Measurements from ENCODE around the gene ADCY1.
"Not testable (repeated sequence)": the region's sequence is repeated elsewhere in the genome, so short reads cannot be mapped to it uniquely, and the experiment has no call there.

ADCY1 gene

GRCh38 chr7:45726883-45727282, 152.7 kb downstream of the ADCY1 start:
- Histone ChIP-seq H3K27ac (ENCODE audit: low read length) (no peak overlapping the region), H3K36me3 (replicated peaks; ENCODE audit: low read depth, low read length) (peaks cover 19% of the 10 kb centered on the region), H3K9me3 (ENCODE audit: insufficient read depth, low read length) (no peaks in the 10 kb centered on the region), H2AFZ (ENCODE audit: low read depth, low read length) (no peak overlapping the region), H3K79me2 (ENCODE audit: low read length) (no peaks in the 10 kb centered on the region), H3K4me1 (ENCODE audit: low read length) (no peaks in the 10 kb centered on the region), H4K20me1 (ENCODE audit: insufficient read depth, low read length) (no peaks in the 10 kb centered on the region), H3K27me3 (ENCODE audit: low read depth, low read length) (no peaks in the 10 kb centered on the region), H3K4me3 (ENCODE audit: low read length) (no peak overlapping the region), H3K9ac (ENCODE audit: low read length) (no peak overlapping the region), H3K4me2 (ENCODE audit: low read length) (no peak overlapping the region)
- no peak for TF ChIP-seq CTCF (IDR thresholded peaks at IDR 0.05; ENCODE audit: low read depth, low read length)
- TF ChIP-seq EZH2phosphoT487 (IDR thresholded peaks at IDR 0.05; ENCODE audit: low read depth), result no peak

GRCh38 chr7:45731692-45732443, 157.7 kb downstream of the ADCY1 start:
- H3K27ac ChIP-seq (ENCODE audit: low read length); H3K9ac ChIP-seq (ENCODE audit: low read length); H3K9me3 ChIP-seq (ENCODE audit: insufficient read depth, low read length); H3K4me2 ChIP-seq (ENCODE audit: low read length); H3K79me2 ChIP-seq (ENCODE audit: low read length); H3K4me3 ChIP-seq (ENCODE audit: low read length); H3K4me1 ChIP-seq (ENCODE audit: low read length); H3K27me3 ChIP-seq (ENCODE audit: low read depth, low read length); H2AFZ ChIP-seq (ENCODE audit: low read depth, low read length); H4K20me1 ChIP-seq (ENCODE audit: insufficient read depth, low read length); H3K36me3 ChIP-seq (replicated peaks; ENCODE audit: low read depth, low read length): not testable (repeated sequence)

- not testable (repeated sequence) for H3K27ac ChIP-seq (ENCODE audit: low read length); H3K27me3 ChIP-seq (ENCODE audit: low read depth, low read length); H3K36me3 ChIP-seq (replicated peaks; ENCODE audit: low read depth, low read length); H2AFZ ChIP-seq (ENCODE audit: low read depth, low read length); H3K79me2 ChIP-seq (ENCODE audit: low read length); H3K4me1 ChIP-seq (ENCODE audit: low read length); H3K9me3 ChIP-seq (ENCODE audit: insufficient read depth, low read length); H3K9ac ChIP-seq (ENCODE audit: low read length); H3K4me2 ChIP-seq (ENCODE audit: low read length); H3K4me3 ChIP-seq (ENCODE audit: low read length); H4K20me1 ChIP-seq (ENCODE audit: insufficient read depth, low read length)
These were observed 164.8 kb downstream of the ADCY1 start for GRCh38 chr7:45738920-45739319.

GRCh38 chr7:45740573-45740972, 166.4 kb downstream of the ADCY1 start:
- H2AFZ ChIP-seq (ENCODE audit: low read depth, low read length); H3K9ac ChIP-seq (ENCODE audit: low read length); H3K27ac ChIP-seq (ENCODE audit: low read length); H3K4me1 ChIP-seq (ENCODE audit: low read length); H3K4me3 ChIP-seq (ENCODE audit: low read length); H3K4me2 ChIP-seq (ENCODE audit: low read length); H3K27me3 ChIP-seq (ENCODE audit: low read depth, low read length); H3K36me3 ChIP-seq (replicated peaks; ENCODE audit: low read depth, low read length); H3K9me3 ChIP-seq (ENCODE audit: insufficient read depth, low read length); H4K20me1 ChIP-seq (ENCODE audit: insufficient read depth, low read length); H3K79me2 ChIP-seq (ENCODE audit: low read length): not testable (repeated sequence)

GRCh38 chr7:45748976-45749375, 174.8 kb downstream of the ADCY1 start:
- not testable (repeated sequence) for H4K20me1 ChIP-seq (ENCODE audit: insufficient read depth, low read length); H3K36me3 ChIP-seq (replicated peaks; ENCODE audit: low read depth, low read length); H3K79me2 ChIP-seq (ENCODE audit: low read length); H3K9ac ChIP-seq (ENCODE audit: low read length); H3K27me3 ChIP-seq (ENCODE audit: low read depth, low read length); H3K4me1 ChIP-seq (ENCODE audit: low read length); H3K9me3 ChIP-seq (ENCODE audit: insufficient read depth, low read length); H3K27ac ChIP-seq (ENCODE audit: low read length); H3K4me3 ChIP-seq (ENCODE audit: low read length); H3K4me2 ChIP-seq (ENCODE audit: low read length); H2AFZ ChIP-seq (ENCODE audit: low read depth, low read length)
- TF ChIP-seq CTCF (IDR thresholded peaks at IDR 0.05; ENCODE audit: low read depth, low read length), result 0 out of 2 replicates have a peak, but pooled peaks have one; percentile 14

- H4K20me1 ChIP-seq (ENCODE audit: insufficient read depth, low read length); H3K4me1 ChIP-seq (ENCODE audit: low read length); H3K9ac ChIP-seq (ENCODE audit: low read length); H3K27ac ChIP-seq (ENCODE audit: low read length); H3K4me2 ChIP-seq (ENCODE audit: low read length); H3K4me3 ChIP-seq (ENCODE audit: low read length); H3K9me3 ChIP-seq (ENCODE audit: insufficient read depth, low read length); H3K27me3 ChIP-seq (ENCODE audit: low read depth, low read length); H3K36me3 ChIP-seq (replicated peaks; ENCODE audit: low read depth, low read length); H2AFZ ChIP-seq (ENCODE audit: low read depth, low read length); H3K79me2 ChIP-seq (ENCODE audit: low read length): not testable (repeated sequence)
These were observed 177.2 kb downstream of the ADCY1 start for GRCh38 chr7:45751352-45751751.

GRCh38 chr7:45756333-45756732, 182.2 kb downstream of the ADCY1 start:
- H3K9ac ChIP-seq (ENCODE audit: low read length); H3K4me3 ChIP-seq (ENCODE audit: low read length); H3K27me3 ChIP-seq (ENCODE audit: low read depth, low read length); H3K4me1 ChIP-seq (ENCODE audit: low read length); H3K4me2 ChIP-seq (ENCODE audit: low read length); H3K9me3 ChIP-seq (ENCODE audit: insufficient read depth, low read length); H3K36me3 ChIP-seq (replicated peaks; ENCODE audit: low read depth, low read length); H4K20me1 ChIP-seq (ENCODE audit: insufficient read depth, low read length); H2AFZ ChIP-seq (ENCODE audit: low read depth, low read length); H3K27ac ChIP-seq (ENCODE audit: low read length); H3K79me2 ChIP-seq (ENCODE audit: low read length): not testable (repeated sequence)

- H3K9me3 ChIP-seq (ENCODE audit: insufficient read depth, low read length); H3K4me2 ChIP-seq (ENCODE audit: low read length); H3K4me1 ChIP-seq (ENCODE audit: low read length); H4K20me1 ChIP-seq (ENCODE audit: insufficient read depth, low read length); H2AFZ ChIP-seq (ENCODE audit: low read depth, low read length); H3K9ac ChIP-seq (ENCODE audit: low read length); H3K4me3 ChIP-seq (ENCODE audit: low read length); H3K27ac ChIP-seq (ENCODE audit: low read length); H3K79me2 ChIP-seq (ENCODE audit: low read length); H3K36me3 ChIP-seq (replicated peaks; ENCODE audit: low read depth, low read length); H3K27me3 ChIP-seq (ENCODE audit: low read depth, low read length): not testable (repeated sequence)
These were observed 182.6 kb downstream of the ADCY1 start for GRCh38 chr7:45756757-45757156.

Measured in OCI-LY3 (cell line).